HepG2 (cell line): ENCODE measurements around the gene DMKN. TPM values are rescaled to one million over a fixed set of nuclear protein-coding genes. Genes with fewer than 3 reads are reported as not detected.

Source experiments
- ATF4 ChIP-seq, 2 experiments: fragments of 450-650 bp in 1 of 2; sonication (generic) in 1 of 2; formaldehyde crosslinking; IDR thresholded peaks; 2 replicates each; pipeline versions ENCODE4 v1.5.0 to v1.8.0; 2020 to 2022; ENCODE audit warnings: mild to moderate bottlenecking in 1 of 2, missing genetic modification reagents in 1 of 2
- ELF3 ChIP-seq: IDR thresholded peaks from 2 replicates; pipeline ENCODE4 v1.6.1; 2016; ENCODE audit warnings: missing genetic modification reagents, missing compliant biosample characterization
- HBP1 ChIP-seq: IDR thresholded peaks from 2 replicates; pipeline ENCODE4 v1.6.1; 2016; ENCODE audit warnings: low read depth, control low read depth
- HNF4G ChIP-seq, 2 experiments: sonication (generic) in 1 of 2; formaldehyde crosslinking in 1 of 2; IDR thresholded peaks; 2 replicates each; pipeline versions ENCODE4 v1.4.0 to v1.6.1; 2011 to 2020; ENCODE audit warnings: borderline replicate concordance in 2 of 2, low read depth in 2 of 2, mild to moderate bottlenecking in 2 of 2, low read length in 1 of 2, missing genetic modification reagents in 1 of 2, moderate library complexity in 1 of 2
- KDM2A ChIP-seq: sonication (generic); formaldehyde crosslinking; IDR thresholded peaks from 2 replicates; pipeline ENCODE4 v1.4.0; 2020; ENCODE audit warnings: low read depth, missing genetic modification reagents, borderline replicate concordance
- MAX ChIP-seq: IDR thresholded peaks from 2 replicates; pipeline ENCODE4 v1.6.1; 2012; ENCODE audit warnings: inconsistent platforms
- NCOR1 ChIP-seq: fragments of 200-600 bp; sonication (generic); IDR thresholded peaks from 2 replicates; pipeline ENCODE4 v1.7.0; 2017; ENCODE audit warnings: antibody characterized with exemption, low read length, borderline replicate concordance
- PAXIP1 ChIP-seq: sonication (generic); formaldehyde crosslinking; conservative IDR thresholded peaks from 2 replicates; pipeline ENCODE4 v1.4.0; 2020; ENCODE audit warnings: mild to moderate bottlenecking, missing genetic modification reagents, moderate library complexity
- RXRA ChIP-seq: sonication (generic); formaldehyde crosslinking; IDR thresholded peaks from 2 replicates; pipeline ENCODE4 v1.5.1; 2020; ENCODE audit warnings: missing genetic modification reagents
- SIN3A ChIP-seq: IDR thresholded peaks from 2 replicates; pipeline ENCODE4 v1.6.1; 2011; ENCODE audit warnings: low read depth, mild to moderate bottlenecking, control low read depth, low read length, borderline replicate concordance
- TOPORS ChIP-seq: sonication (generic); formaldehyde crosslinking; IDR thresholded peaks from 2 replicates; pipeline ENCODE4 v1.8.0; 2023; ENCODE audit warnings: mild to moderate bottlenecking, missing genetic modification reagents
- ZNF670 ChIP-seq: sonication (generic); formaldehyde crosslinking; IDR thresholded peaks from 2 replicates; pipeline ENCODE4 v1.8.0; 2022; ENCODE audit warnings: mild to moderate bottlenecking, missing genetic modification reagents, borderline replicate concordance
- ZNF687 ChIP-seq: sonication (generic); formaldehyde crosslinking; IDR thresholded peaks from 2 replicates; pipeline ENCODE4 v1.5.1; 2020; ENCODE audit warnings: mild to moderate bottlenecking, missing genetic modification reagents, moderate library complexity
- ZNF704 ChIP-seq: sonication (generic); formaldehyde crosslinking; IDR thresholded peaks from 2 replicates; pipeline ENCODE4 v1.8.1; 2023; ENCODE audit warnings: mild to moderate bottlenecking, inconsistent platforms, moderate library complexity, missing genetic modification reagents, borderline replicate concordance
- ZSCAN9 ChIP-seq: IDR thresholded peaks from 2 replicates; pipeline ENCODE4 v1.6.1; 2016; ENCODE audit warnings: borderline replicate concordance
- polyA plus RNA-seq, 8 experiments: library from polyadenylated mRNA; depleted of rRNA in 3 of 8; stranded (reverse) in 7 of 8; unstranded in 1 of 8; fragments of >200 nt; fragmentation: Illumina TruSeq in 4 of 8; extraction: Trizol in 4 of 8; gene quantifications; 2 replicates each; pipeline versions ENCODE4 v1.2.1 to v1.2.3, GENCODE V29; 2011 to 2016; ENCODE audit warnings: low read depth in 4 of 8, missing spikeins in 1 of 8, mixed read lengths in 1 of 8; ENCODE audit not compliant: insufficient read depth in 1 of 8
- total RNA-seq, 5 experiments: library from RNA; depleted of rRNA; stranded (reverse); fragments of >200 nt; fragmentation: Illumina TruSeq; extraction: Trizol; gene quantifications; 2 replicates each; pipeline ENCODE4 v1.2.3, GENCODE V29; 2016; ENCODE audit warnings: low read depth in 1 of 5

The DMKN gene
- total and polyA plus RNA-seq, 2 of the 13 experiments (the other 11 are each of a cell fraction or from before 2014, with no cell fraction given), result 50.8 to 57.1 TPM

- no peak for TF ChIP-seq ATF4 (CRISPR knock-in tag; IDR thresholded peaks at IDR 0.05)
- TF ChIP-seq SIN3A, result peak; percentile 74; the same call in 1 of the 2 replicates
- TF ChIP-seq ZNF687, result peak; percentile 71
- TF ChIP-seq ZNF704, result 0 out of 2 replicates have a peak, but pooled peaks have one; percentile 15
- TF ChIP-seq ELF3 (CRISPR knock-in tag), result peak; percentile 35; the same call in 1 of the 2 replicates
- peak; percentile 86; the same call in 1 of the 2 replicates for TF ChIP-seq ZSCAN9
- no peak for TF ChIP-seq TOPORS (CRISPR knock-in tag)
- TF ChIP-seq ZNF670 (CRISPR knock-in tag), result peak; percentile 76; the same call in 1 of the 2 replicates
- TF ChIP-seq NCOR1, result peak; percentile 62; the same call in 1 of the 2 replicates
- peak; percentile 29; the same call in 1 of the 2 replicates for TF ChIP-seq MAX
- 0 out of 2 replicates have a peak, but pooled peaks have one; percentile 38 for TF ChIP-seq HBP1 (CRISPR knock-in tag)
- TF ChIP-seq KDM2A, result no peak
- TF ChIP-seq HNF4G (IDR thresholded peaks at IDR 0.05; ENCODE audit: borderline replicate concordance, low read depth, low read length), result peak; percentile 16; the same call in 1 of the 2 replicates
- 0 out of 2 replicates have a peak, but pooled peaks have one; percentile 17 for TF ChIP-seq HNF4G (CRISPR knock-in tag; IDR thresholded peaks at IDR 0.05; ENCODE audit: borderline replicate concordance, low read depth)
- TF ChIP-seq PAXIP1 (CRISPR knock-in tag), result peak; percentile 62
- TF ChIP-seq RXRA (CRISPR knock-in tag), result peak; percentile 56; the same call in 1 of the 2 replicates
Measured at GRCh38 chr19:35459414-35460082, 53.9 kb downstream of the DMKN start (continued).
